Measurements from ENCODE around the gene C16orf54. TPM values are rescaled to one million over a fixed set of nuclear protein-coding genes. Genes with fewer than 3 reads are reported as not detected.
A peak's percentile ranks its signal among the peaks of the same experiment; 100 is the strongest.
"Not testable (repeated sequence)": the region's sequence is repeated elsewhere in the genome, so short reads cannot be mapped to it uniquely, and the experiment has no call there.

The C16orf54 gene
- total RNA-seq, 1 donor from 2014 or later, result 0.65 TPM

- ATAC-seq (ENCODE audit: poor library complexity), result no peak
- intact Hi-C loops (cut with DNase I), result no loop called here
- DNase-seq, result no peak
Measured at GRCh38 chr16:29744541-29745101, 1.2 kb downstream of the C16orf54 start.

- no peak for DNase-seq
- ATAC-seq (ENCODE audit: poor library complexity), result no peak
- intact Hi-C loops (cut with DNase I), result no loop called here
Measured at GRCh38 chr16:29743827-29744531, 1.8 kb downstream of the C16orf54 start.

GRCh38 chr16:29743475-29743826, 2.3 kb downstream of the C16orf54 start:
- intact Hi-C loops (cut with DNase I), result no loop called here
- ATAC-seq (ENCODE audit: poor library complexity), result no peak
- DNase-seq, result no peak

GRCh38 chr16:29742683-29743275, 3.0 kb downstream of the C16orf54 start:
- ATAC-seq (ENCODE audit: poor library complexity), result no peak
- intact Hi-C loops (cut with DNase I), result no loop called here
- DNase-seq, result no peak

- not testable (repeated sequence) for DNase-seq
Measured at GRCh38 chr16:29740630-29741015, 5.2 kb downstream of the C16orf54 start.

GRCh38 chr16:29739927-29740629, 5.7 kb downstream of the C16orf54 start:
- DNase-seq; ATAC-seq (ENCODE audit: poor library complexity); intact Hi-C loops (cut with DNase I): not testable (repeated sequence)

More at GRCh38 chr16:29740630-29741015, 5.2 kb downstream of the C16orf54 start:
- intact Hi-C loops (cut with DNase I); ATAC-seq (ENCODE audit: poor library complexity): not testable (repeated sequence)

- ATAC-seq (ENCODE audit: poor library complexity), result no peak
- intact Hi-C loops (cut with DNase I), result no loop called here
- DNase-seq, result no peak
Measured at GRCh38 chr16:29738514-29738913, 7.3 kb downstream of the C16orf54 start.

GRCh38 chr16:29737713-29738112, 8.1 kb downstream of the C16orf54 start:
- ATAC-seq (ENCODE audit: poor library complexity), result no peak
- intact Hi-C loops (cut with DNase I), result no loop called here
- DNase-seq, result no peak

GRCh38 chr16:29736764-29737163, 9.0 kb downstream of the C16orf54 start:
- intact Hi-C loops (cut with DNase I), result no loop called here

GRCh38 chr16:29736112-29736511, 9.7 kb downstream of the C16orf54 start:
- DNase-seq (no peak), ATAC-seq (ENCODE audit: poor library complexity) (no peak)
- intact Hi-C loops (cut with DNase I), result no loop called here

More at GRCh38 chr16:29736764-29737163, 9.0 kb downstream of the C16orf54 start:
- ATAC-seq (ENCODE audit: poor library complexity), result no peak
- DNase-seq, result no peak

GRCh38 chr16:29734786-29735185, 11.0 kb downstream of the C16orf54 start:
- DNase-seq (no peak), ATAC-seq (ENCODE audit: poor library complexity) (no peak)
- intact Hi-C loops (cut with DNase I), result no loop called here

GRCh38 chr16:29731768-29732601, 13.8 kb downstream of the C16orf54 start:
- intact Hi-C loops (cut with DNase I); ATAC-seq (ENCODE audit: poor library complexity); DNase-seq: not testable (repeated sequence)

- intact Hi-C loops (cut with DNase I), result no loop called here
- no peak for DNase-seq
- ATAC-seq (ENCODE audit: poor library complexity), result no peak
Measured at GRCh38 chr16:29730649-29731048, 15.1 kb downstream of the C16orf54 start.

- ATAC-seq (ENCODE audit: poor library complexity) (peak; percentile 77), DNase-seq (no peak)
- intact Hi-C loops (cut with DNase I), result no loop called here
Measured at GRCh38 chr16:29729116-29729521, 16.7 kb downstream of the C16orf54 start.

GRCh38 chr16:29727452-29727851, 18.3 kb downstream of the C16orf54 start:
- ATAC-seq (ENCODE audit: poor library complexity) (no peak), DNase-seq (no peak)
- intact Hi-C loops (cut with DNase I), result no loop called here

GRCh38 chr16:29726845-29727377, 18.9 kb downstream of the C16orf54 start:
- DNase-seq (no peak), ATAC-seq (ENCODE audit: poor library complexity) (no peak)
- intact Hi-C loops (cut with DNase I), result no loop called here

GRCh38 chr16:29721167-29721879, 24.5 kb downstream of the C16orf54 start:
- ATAC-seq (ENCODE audit: poor library complexity), result peak; percentile 84
- intact Hi-C loops (cut with DNase I), result not testable (repeated sequence)
- peak; percentile 83 for DNase-seq

GRCh38 chr16:29720703-29721102, 25.1 kb downstream of the C16orf54 start:
- ATAC-seq (ENCODE audit: poor library complexity) (no peak), DNase-seq (no peak)
- intact Hi-C loops (cut with DNase I), result no loop called here

Measured in Right ventricle myocardium superior (tissue), 1 donor.